GM11168 (cell line): ENCODE results near the gene EAPP.
"Not testable (repeated sequence)": the region's sequence is repeated elsewhere in the genome, so short reads cannot be mapped to it uniquely, and the experiment has no call there.

Experiments used
- in situ Hi-C: fragments of 300-500 bp; cut with MboI; formaldehyde crosslinking; loops from one replicate; pipeline ENCODE4 v1.12.0; 2022; ENCODE audit warnings: low sequenced_read_pairs; ENCODE audit not compliant: unreplicated experiment

EAPP gene, protein sequence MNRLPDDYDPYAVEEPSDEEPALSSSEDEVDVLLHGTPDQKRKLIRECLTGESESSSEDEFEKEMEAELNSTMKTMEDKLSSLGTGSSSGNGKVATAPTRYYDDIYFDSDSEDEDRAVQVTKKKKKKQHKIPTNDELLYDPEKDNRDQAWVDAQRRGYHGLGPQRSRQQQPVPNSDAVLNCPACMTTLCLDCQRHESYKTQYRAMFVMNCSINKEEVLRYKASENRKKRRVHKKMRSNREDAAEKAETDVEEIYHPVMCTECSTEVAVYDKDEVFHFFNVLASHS

DNA sequence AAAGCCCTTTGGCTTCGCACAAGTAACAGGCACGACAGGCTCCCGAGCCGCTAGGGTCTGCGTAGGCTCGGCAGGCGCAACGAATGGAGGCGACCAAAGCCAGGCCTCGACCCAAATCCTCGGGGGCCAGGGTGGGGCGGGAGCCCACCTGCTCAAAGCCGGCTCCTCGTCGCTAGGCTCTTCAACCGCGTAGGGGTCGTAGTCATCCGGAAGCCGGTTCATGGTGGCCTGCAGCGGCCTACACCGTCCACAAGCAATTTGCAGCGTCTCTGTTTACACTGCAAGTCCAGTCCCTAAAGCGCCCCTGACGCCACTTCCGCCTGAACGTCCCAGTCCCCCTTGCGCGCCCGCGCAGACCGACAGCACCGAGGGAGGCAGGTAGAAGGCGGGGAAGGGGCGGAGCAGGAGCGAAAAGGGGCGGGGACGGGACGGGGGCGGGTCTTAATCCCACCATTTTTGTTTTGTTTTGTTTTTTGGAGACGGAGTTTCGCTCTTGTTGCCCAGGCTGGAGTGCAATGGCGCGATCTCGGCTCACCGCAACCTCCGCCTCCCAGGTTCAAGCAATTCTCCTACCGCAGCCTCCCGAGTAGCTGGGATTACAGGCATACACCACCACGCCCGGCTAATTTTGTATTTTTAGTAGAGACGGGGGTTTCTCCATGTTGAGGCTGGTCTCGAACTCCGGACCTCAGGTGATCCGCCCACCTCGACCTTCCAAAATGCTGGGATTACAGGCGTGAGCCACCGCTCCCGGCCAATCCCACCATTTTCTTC is at the start of gene EAPP:
Gene EAPP, minus strand, starts transcription at position 295 of the 774 bp plus-strand sequence. Its CDS starts 73 bp downstream, at position 222.
- in situ Hi-C loops, result no loop called here

DNA sequence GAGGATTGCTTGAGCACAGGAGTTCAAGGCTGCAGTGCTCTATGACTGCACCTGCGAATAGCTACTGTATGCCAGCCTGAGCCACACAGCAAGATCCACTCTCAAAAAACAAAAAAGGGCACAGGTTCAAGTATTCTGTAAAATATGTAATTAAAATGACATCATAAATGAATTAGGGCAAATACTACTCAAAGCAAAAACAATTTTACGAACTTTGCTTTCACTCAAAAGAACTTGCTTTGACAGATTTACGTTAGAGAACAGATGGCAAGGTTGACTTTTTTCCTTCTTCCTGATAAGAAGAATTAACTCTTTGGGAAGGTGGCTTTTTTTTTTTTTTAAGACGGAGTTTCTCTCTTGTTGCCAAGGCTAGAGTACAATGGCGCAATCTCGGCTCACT is 44.0 kb upstream of the EAPP start:
- in situ Hi-C loops, result no loop called here

DNA sequence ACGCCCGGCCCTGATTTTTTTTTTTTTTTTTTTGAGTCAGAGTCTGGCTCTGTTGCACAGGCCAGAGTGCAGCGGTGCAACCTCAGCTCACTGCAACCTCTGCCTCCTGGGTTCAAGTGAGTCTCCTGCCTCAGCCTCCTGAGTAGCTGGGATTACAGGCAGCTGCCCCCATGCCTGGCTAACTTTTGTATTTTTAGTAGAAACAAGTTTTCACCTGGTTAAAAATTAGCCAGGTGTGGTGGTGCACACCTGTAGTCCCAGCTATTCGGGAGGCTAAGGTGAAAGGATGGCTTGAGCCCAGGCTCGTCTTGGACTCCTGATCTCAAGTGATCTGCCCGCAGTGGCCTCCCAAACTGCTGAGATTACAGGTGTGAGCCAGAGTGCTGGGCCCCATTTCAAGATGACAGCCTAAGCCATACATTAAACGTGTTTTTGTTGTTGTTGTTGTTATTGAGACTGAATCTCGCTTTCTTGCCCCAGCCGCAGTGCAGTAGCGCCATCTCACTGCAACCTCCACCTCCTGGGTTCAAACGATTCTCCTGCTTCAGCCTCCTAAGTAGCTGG is 42.7 kb upstream of the EAPP start:
- in situ Hi-C loops, result no loop called here

DNA sequence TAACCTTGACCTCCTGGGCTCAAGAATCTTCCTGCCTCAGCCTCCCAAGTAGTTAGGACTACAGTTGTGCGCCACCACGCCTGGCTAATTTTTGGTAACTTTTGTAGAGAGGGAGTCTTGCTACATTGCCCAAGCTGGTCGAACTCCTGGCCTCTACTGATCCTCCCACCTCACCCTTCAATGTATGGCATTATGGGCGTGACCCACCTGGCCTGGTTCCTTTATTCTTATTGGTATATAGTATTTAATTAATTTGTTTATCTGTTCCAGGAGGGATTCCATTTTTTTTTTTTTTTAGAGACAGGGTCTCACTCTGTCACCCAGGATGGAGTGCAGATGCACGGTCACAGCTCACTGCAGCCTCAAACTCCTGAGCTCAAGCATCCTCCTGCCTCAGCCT is 40.9 kb upstream of the EAPP start:
- in situ Hi-C loops, result no loop called here

DNA sequence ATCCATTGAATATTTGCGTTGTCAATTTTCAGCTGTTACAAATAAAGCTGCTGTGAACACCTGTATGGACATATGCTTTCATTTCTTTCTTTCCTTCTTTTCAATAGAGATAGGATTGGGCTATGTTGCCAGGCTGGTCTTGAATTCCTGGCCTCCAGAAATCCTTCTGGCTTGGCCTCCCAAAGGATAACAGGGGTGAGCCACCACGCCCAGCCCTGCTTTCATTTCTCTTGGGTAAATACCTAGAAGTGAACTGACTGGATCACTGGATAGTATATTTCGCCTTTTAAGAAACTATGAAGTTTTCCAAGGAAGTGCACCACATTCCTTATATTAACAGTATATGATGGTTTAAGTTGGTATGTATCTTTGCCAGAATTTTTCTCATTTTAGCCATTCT is 32.3 kb upstream of the EAPP start:
- in situ Hi-C loops, result no loop called here

DNA sequence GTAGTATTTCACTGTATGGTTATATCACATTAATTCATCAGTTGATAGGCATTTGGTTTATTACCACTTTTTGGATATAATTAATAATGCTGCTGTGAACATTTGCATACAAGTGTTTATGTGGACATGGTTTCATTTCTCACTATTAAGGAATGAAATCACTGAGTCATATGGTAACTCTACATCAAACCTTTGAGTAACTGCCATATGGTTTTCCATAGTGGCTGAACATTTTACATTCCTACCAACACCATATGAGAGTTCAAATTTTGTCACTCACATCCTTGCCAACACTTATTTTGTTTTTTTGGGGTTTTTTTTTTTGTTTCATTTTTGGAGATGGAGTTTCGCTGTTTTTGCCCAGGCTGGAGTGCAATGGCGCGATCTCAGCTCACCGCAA is 30.2 kb upstream of the EAPP start:
- in situ Hi-C loops, result no loop called here

DNA sequence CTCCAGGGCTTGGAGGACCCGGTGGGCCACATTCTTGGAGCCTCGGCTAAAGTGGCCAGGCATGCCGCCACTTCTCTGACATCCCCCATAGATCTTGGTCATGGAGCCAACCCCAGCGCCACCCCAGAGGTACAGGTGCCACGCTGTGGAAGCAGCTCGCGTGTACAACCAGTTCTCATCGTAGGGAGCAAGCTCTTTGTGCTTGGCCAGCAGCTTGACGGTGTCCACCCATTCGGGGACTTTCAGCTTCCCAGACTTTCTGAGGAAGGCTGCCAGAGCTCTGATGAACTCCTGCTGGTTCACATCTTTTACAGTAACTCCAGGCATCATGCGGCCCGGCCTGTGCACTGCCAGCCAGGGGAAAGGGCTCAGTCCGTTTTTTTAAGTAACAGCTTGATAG is 29.3 kb upstream of the EAPP start:
- in situ Hi-C loops, result no loop called here

DNA sequence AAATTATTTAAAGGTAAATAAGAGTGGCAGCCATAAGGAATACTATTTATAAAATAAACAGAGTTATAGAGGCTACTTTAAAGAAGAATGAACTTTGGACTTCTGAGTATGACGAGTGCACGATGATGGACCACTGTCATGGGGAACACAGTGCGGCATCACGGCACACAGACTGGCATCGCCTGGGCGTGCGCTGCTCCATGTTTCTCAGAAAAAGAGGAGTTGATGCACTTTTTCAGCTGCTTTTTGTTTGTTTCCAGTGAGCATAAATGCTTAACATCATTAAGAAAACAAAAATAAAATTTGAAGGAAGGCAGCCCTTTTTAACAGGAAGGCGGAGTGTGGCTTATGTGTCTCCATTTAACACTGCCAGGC is 23.3 kb upstream of the EAPP start:
- in situ Hi-C loops, result no loop called here

DNA sequence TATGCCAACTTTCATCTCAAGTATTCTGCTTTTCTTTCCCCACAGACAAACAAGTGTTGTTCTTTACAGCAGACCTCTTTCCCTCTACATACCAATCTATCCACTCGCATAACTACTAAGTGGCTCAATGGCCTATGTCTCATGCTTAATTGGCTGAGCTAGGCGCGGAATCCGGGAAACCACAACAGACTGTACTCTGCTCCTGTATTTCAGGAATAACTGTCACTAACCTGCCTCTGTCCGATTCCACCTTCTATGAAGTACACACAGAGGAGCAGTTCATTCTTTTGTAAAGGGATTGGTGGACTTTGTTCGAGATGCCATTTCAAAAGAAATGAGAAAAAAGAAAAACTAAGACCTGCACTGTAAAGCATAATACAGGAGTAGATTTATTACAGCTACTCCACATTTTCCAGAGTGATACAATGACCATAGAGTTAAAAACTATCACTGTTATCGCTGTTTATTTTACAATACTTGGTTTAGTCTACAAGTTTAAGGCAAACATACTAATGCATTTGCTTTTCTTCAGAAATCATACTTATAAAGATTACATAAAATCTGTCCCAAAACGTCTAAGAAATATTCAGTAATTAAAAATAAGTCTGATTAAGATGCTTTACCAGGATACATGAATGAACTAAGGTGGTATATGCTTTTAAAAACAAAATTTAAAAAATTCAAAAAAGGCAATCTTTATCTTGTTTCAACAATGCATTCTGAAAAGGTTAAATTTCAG is 22.7 kb upstream of the EAPP start:
- in situ Hi-C loops, result not testable (repeated sequence)

DNA sequence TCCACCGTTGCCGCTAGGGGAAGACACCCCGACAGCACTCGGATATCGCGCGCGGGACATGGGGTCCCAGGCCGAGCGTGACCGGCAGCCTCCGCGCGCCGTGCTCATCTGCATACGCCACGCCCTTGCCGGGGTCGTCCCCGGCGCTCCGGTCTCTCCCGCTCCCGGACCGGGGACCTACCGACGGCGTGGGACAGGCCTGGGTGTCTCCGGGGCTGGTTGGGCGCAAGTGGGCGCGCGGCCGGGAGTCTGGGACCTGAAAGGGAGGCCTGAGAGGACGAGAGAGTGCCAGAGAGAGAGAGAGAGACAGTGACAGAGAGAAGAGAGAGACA is 17.0 kb upstream of the EAPP start:
- in situ Hi-C loops, result not testable (repeated sequence)

DNA sequence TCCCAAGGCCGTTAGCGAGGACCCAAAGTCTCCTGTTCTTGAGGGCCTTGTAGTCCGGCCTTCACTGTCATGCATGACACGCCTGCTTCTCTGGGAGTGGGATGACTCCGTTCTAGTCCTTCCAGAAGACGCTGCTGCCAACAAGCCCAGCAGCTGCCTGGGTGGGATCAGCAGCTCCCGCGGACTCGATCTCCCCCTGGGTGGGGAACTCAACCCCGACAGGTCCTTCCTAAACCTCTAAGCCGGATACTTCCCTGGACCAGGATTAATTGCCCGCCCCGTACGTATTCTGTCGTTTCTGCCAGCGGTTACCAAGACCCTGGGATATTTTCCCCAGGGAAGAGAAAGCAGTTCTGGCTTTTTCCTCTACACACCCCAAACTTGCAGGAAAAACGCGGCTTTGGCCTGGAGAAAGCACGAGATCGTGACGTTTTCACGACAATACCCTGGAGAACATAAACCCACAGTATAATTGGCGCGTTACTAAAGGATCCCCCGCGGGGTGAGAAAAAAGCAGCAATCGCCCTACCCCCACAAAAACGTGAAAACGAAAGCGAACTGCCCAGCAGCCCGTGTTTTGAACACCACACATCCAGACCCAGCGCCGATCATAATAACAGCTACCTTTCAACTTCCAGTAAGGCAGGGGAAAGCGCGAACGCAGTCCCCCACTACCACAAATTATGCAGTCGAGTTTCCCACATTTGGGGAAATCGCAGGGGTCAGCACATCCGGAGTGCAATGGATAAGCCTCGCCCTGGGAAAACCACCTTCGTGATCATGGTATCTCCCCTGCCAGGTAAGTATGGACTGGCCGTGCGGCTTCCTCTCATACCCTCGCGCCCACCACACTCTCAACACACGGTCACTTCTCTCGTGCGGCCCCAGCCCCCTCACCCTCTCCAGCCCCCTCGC is 16.3 kb upstream of the EAPP start:
- in situ Hi-C loops, result not testable (repeated sequence)

DNA sequence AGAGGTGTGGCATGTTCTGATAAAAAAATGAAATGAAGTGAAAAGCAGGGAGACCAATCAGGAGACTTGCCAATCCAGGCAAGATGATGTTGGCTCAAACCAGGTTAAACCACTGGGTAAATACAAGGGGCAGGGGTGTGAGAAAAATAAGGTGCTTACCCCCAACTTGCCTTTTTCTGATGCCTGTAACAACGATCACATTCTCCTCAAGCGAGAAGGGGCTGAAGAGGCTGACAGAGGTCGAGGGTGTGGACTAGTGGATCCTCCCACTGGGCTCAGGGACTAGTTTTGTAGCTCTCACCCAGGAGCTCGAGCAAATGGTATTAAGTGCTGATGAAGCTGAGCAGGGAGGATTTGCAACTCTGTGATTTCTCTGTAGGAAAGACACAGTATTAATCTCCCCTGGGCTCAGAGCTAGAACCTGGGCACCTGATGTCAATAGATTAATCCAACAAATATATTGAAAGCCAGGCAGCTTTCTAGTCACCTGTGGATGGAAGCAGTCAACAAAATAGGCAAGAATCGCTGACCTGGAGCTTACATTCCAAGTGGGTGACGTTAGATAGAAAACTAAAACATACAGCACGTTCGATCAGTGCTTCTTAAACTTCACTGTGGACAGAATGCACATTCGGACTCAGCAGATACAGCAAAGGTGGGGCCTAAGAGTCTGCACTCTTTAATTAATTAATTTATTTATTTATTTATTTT is 15.2 kb upstream of the EAPP start:
- in situ Hi-C loops, result no loop called here

DNA sequence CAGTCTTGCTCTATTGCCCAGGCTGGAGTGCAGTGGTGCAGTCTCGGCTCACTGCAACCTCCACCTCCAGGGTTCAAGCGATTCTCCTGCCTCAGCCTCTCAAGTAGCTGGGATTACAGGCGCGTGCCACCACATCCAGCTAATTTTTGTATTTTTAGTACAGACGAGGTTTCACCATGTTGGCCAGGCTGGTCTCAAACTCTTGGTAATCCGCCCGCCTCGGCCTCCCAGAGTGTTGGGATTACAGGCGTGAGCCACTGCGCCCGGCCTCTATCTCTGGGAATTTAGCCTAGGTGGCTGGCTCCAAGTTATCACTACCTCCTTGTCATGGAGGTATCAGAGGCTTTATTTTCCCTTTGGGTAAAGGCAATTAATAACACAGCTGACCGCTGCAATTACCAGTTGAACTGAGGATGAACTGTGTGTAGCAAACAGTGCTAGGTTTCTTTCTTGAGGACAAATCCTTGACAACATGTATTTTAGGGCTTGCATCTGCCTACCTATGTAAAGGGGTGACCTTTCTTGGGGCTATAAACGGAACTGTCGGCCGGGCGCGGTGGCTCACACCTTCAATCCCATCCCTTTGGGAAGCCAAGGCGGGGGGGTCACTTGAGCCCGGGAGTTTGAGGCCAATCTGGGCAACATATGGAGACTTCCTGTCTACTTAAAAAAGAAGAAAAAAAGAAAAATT is 9.9 kb upstream of the EAPP start:
- in situ Hi-C loops, result not testable (repeated sequence)

DNA sequence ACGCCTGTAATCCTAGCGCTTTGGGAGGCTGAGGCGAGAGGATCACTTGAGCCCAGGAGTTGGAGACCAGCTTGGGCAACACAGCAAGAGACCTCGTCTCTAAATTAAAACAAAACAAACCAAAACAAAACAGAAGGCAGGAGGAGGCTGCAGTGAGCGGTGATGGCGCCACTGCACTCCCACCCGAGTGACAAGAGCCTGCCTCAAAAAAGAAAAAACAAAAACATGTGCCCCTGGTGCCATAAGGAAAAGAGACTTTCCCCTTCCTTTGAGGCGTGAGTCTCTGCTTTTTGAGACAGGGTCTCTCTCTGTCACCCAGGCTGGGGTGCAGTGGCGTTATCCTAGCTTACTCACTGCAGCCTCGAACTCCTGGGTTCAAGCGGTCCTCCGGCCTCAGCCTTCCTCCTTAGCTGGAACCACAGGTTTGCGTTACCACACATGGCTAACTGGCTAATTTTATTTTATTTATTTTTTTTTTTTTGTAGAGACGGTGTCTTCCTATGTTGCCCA is 9.0 kb upstream of the EAPP start:
- in situ Hi-C loops, result no loop called here

DNA sequence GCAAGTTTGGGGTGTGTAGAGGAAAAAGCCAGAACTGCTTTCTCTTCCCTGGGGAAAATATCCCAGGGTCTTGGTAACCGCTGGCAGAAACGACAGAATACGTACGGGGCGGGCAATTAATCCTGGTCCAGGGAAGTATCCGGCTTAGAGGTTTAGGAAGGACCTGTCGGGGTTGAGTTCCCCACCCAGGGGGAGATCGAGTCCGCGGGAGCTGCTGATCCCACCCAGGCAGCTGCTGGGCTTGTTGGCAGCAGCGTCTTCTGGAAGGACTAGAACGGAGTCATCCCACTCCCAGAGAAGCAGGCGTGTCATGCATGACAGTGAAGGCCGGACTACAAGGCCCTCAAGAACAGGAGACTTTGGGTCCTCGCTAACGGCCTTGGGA is 7.6 kb upstream of the EAPP start:
- in situ Hi-C loops, result not testable (repeated sequence)

DNA sequence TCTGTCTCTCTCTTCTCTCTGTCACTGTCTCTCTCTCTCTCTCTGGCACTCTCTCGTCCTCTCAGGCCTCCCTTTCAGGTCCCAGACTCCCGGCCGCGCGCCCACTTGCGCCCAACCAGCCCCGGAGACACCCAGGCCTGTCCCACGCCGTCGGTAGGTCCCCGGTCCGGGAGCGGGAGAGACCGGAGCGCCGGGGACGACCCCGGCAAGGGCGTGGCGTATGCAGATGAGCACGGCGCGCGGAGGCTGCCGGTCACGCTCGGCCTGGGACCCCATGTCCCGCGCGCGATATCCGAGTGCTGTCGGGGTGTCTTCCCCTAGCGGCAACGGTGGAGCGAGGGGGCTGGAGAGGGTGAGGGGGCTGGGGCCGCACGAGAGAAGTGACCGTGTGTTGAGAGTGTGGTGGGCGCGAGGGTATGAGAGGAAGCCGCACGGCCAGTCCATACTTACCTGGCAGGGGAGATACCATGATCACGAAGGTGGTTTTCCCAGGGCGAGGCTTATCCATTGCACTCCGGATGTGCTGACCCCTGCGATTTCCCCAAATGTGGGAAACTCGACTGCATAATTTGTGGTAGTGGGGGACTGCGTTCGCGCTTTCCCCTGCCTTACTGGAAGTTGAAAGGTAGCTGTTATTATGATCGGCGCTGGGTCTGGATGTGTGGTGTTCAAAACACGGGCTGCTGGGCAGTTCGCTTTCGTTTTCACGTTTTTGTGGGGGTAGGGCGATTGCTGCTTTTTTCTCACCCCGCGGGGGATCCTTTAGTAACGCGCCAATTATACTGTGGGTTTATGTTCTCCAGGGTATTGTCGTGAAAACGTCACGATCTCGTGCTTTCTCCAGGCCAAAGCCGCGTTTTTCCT is 7.0 kb upstream of the EAPP start:
- in situ Hi-C loops, result not testable (repeated sequence)

DNA sequence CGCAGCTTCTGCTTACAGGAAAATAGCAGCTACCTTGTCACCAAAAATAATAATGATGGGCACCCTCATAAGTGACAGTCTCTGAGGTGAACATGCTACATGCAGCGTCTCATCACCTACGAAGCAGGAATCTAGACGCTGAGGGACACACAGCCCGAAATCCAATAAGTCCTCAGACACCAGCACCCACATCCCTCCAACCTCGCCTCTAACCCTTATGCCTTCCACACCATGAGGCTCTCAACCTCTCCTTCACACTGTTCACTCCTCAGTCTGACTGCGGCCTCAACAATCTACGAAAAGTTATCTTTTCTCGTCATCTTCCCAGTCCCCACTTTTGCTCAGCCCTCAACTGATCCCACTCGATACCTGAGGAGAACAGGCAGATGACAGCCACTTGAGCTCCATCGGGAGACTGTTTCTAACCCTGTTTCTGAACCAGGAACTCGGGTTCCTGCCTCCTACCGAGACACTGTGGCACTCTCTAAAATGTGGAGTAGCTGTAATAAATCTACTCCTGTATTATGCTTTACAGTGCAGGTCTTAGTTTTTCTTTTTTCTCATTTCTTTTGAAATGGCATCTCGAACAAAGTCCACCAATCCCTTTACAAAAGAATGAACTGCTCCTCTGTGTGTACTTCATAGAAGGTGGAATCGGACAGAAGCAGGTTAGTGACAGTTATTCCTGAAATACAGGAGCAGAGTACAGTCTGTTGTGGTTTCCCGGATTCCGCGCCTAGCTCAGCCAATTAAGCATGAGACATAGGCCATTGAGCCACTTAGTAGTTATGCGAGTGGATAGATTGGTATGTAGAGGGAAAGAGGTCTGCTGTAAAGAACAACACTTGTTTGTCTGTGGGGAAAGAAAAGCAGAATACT is 919 bp upstream of the EAPP start:
- in situ Hi-C loops, result not testable (repeated sequence)
